ENCODE measurements around the gene TRMT61A.

Gene TRMT61A

GRCh38 chr14:103545915-103546651, 17.1 kb downstream of the TRMT61A start:
- DNase-seq (ENCODE audit: low read depth in 1 of 2, low spot score in 1 of 2), result no peak

- peak; percentile 58 to 61 for DNase-seq (ENCODE audit: low read depth in 1 of 2, low spot score in 1 of 2)
These were observed 17.9 kb downstream of the TRMT61A start for GRCh38 chr14:103546652-103547454.

GRCh38 chr14:103547455-103547940, 18.5 kb downstream of the TRMT61A start:
- DNase-seq (ENCODE audit: low read depth in 1 of 2, low spot score in 1 of 2), result no peak

GRCh38 chr14:103547941-103548462, 19.0 kb downstream of the TRMT61A start:
- DNase-seq (ENCODE audit: low read depth in 1 of 2, low spot score in 1 of 2), result no peak

GRCh38 chr14:103548463-103549351, 19.7 kb downstream of the TRMT61A start:
- DNase-seq (ENCODE audit: low read depth in 1 of 2, low spot score in 1 of 2), result no peak

GRCh38 chr14:103549361-103550311, 20.6 kb downstream of the TRMT61A start:
- DNase-seq (ENCODE audit: low read depth in 1 of 2, low spot score in 1 of 2), result no peak

GRCh38 chr14:103550451-103551337, 21.7 kb downstream of the TRMT61A start:
- DNase-seq (ENCODE audit: low read depth in 1 of 2, low spot score in 1 of 2), result no peak

- no peak for DNase-seq (ENCODE audit: low read depth in 1 of 2, low spot score in 1 of 2)
These were observed 22.4 kb downstream of the TRMT61A start for GRCh38 chr14:103551338-103551762.

GRCh38 chr14:103552011-103552845, 23.2 kb downstream of the TRMT61A start:
- no peak for DNase-seq (ENCODE audit: low read depth in 1 of 2, low spot score in 1 of 2)

- DNase-seq (ENCODE audit: low read depth in 1 of 2, low spot score in 1 of 2), result no peak
These were observed 23.8 kb downstream of the TRMT61A start for GRCh38 chr14:103552846-103553210.

- no peak for DNase-seq (ENCODE audit: low read depth in 1 of 2, low spot score in 1 of 2)
These were observed 26.8 kb downstream of the TRMT61A start for GRCh38 chr14:103555559-103556337.

GRCh38 chr14:103556946-103557758, 28.2 kb downstream of the TRMT61A start:
- DNase-seq (ENCODE audit: low read depth in 1 of 2, low spot score in 1 of 2), result no peak

- DNase-seq (ENCODE audit: low read depth in 1 of 2, low spot score in 1 of 2), result no peak
These were observed 29.3 kb downstream of the TRMT61A start for GRCh38 chr14:103558071-103558882.

- DNase-seq (ENCODE audit: low read depth in 1 of 2, low spot score in 1 of 2), result no peak
These were observed 30.8 kb downstream of the TRMT61A start for GRCh38 chr14:103559766-103560165.

- no peak for DNase-seq (ENCODE audit: low read depth in 1 of 2, low spot score in 1 of 2)
These were observed 31.7 kb downstream of the TRMT61A start for GRCh38 chr14:103560691-103561090.
